ENCODE data around the gene ENTR1. TPM values are rescaled to one million over a fixed set of nuclear protein-coding genes. Genes with fewer than 3 reads are reported as not detected.
"Not testable (repeated sequence)": the region's sequence is repeated elsewhere in the genome, so short reads cannot be mapped to it uniquely, and the experiment has no call there.

The ENTR1 gene
- polyA plus RNA-seq, 3 donors = 3.3 to 60.0 (median 9.6) TPM

GRCh38 chr9:136409557-136410455 lies 608 bp downstream of the ENTR1 start:
- no peaks in the 10 kb centered on the region for H3K27me3 ChIP-seq (ENCODE audit: control insufficient read depth in 2 of 2, insufficient read depth in 2 of 2, low read length in 2 of 2)
- WGBS (ENCODE audit: insufficient coverage) = 5% methylated on average over 67 of the region's 71 CpGs
- no peaks in the 10 kb centered on the region for H3K9me3 ChIP-seq (replicated peaks in 1 of 2; ENCODE audit: control insufficient read depth in 1 of 2, insufficient read depth in 1 of 2, low read length in 2 of 2)
- peak overlapping the region; percentile 94 for H3K9ac ChIP-seq (ENCODE audit: insufficient read depth, low read length, poor library complexity, severe bottlenecking)
- Mint-ChIP-seq H3K4me1 (peaks cover 29% of the 10 kb centered on the region), H3K27me3 (ENCODE audit: low read depth in 3 of 3) (peaks cover 0 to 3% (median 0%) of the 10 kb centered on the region in 3 donors), H3K27ac (peak overlapping the region; percentile 38 to 95 (median 86)), H3K4me3 (peak overlapping the region; percentile 86 to 91), H3K36me3 (peaks cover 48 to 62% of the 10 kb centered on the region in 2 donors), H3K9me3 (peaks cover 0 to 2% (median 0%) of the 10 kb centered on the region in 7 donors)
- peak overlapping the region; percentile 65 to 85 (median 66) for H3K4me3 ChIP-seq (replicated peaks in 1 of 3; ENCODE audit: low read depth in 2 of 3, low read length in 3 of 3)
- peak overlapping the region; percentile 83 for H2AFZ ChIP-seq (ENCODE audit: insufficient read depth, low read depth, low read length, poor library complexity, severe bottlenecking)
- peak in 2 of 3 donors; percentile 3 to 20 for DNase-seq
- peaks cover 3% of the 10 kb centered on the region for H4K20me1 ChIP-seq (ENCODE audit: insufficient read depth, low read length)
- H3K4me1 ChIP-seq (ENCODE audit: control insufficient read depth in 1 of 2, insufficient read depth in 2 of 2, low read length in 2 of 2) = peaks cover 22 to 25% of the 10 kb centered on the region in 2 donors
- H3K4me2 ChIP-seq (replicated peaks; ENCODE audit: extremely low read depth, low read length, poor library complexity, severe bottlenecking) = peak overlapping the region; percentile 91
- intact Hi-C loops (cut with micrococcal nuclease) = loop anchor here in 1 of 2 donors (5.0 kb wide), 1 partner anchor 48 kb away; the partner anchor contains the start of gene DNLZ
- peak overlapping the region in 1 of 2 donors; percentile 77 for H3K27ac ChIP-seq (ENCODE audit: low read depth in 1 of 2, low read length in 2 of 2)
- peaks cover 52 to 60% of the 10 kb centered on the region in 2 donors for H3K36me3 ChIP-seq (replicated peaks in 1 of 2; ENCODE audit: control insufficient read depth in 1 of 2, insufficient read depth in 2 of 2, low read length in 2 of 2)
- peaks cover 42% of the 10 kb centered on the region for H3K79me2 ChIP-seq (ENCODE audit: insufficient read depth, low read length)
- no peak for TF ChIP-seq CTCF (IDR thresholded peaks at IDR 0.05)

- Mint-ChIP-seq H3K9me3 (peaks cover 0 to 2% (median 0%) of the 10 kb centered on the region in 7 donors), H3K27me3 (ENCODE audit: low read depth in 3 of 3) (peaks cover 0 to 3% (median 0%) of the 10 kb centered on the region in 3 donors), H3K4me1 (peaks cover 30% of the 10 kb centered on the region), H3K36me3 (peaks cover 37 to 62% of the 10 kb centered on the region in 2 donors), H3K27ac (peak overlapping the region in 1 of 7 donors; percentile 15), H3K4me3 (no peak overlapping the region)
- Histone ChIP-seq H3K9ac (ENCODE audit: insufficient read depth, low read length, poor library complexity, severe bottlenecking) (no peak overlapping the region), H2AFZ (ENCODE audit: insufficient read depth, low read depth, low read length, poor library complexity, severe bottlenecking) (no peak overlapping the region), H3K4me1 (ENCODE audit: control insufficient read depth in 1 of 2, insufficient read depth in 2 of 2, low read length in 2 of 2) (peaks cover 22 to 25% of the 10 kb centered on the region in 2 donors), H3K27ac (ENCODE audit: low read depth in 1 of 2, low read length in 2 of 2) (no peak overlapping the region), H3K4me3 (replicated peaks in 1 of 3; ENCODE audit: low read depth in 2 of 3, low read length in 3 of 3) (no peak overlapping the region), H3K9me3 (replicated peaks in 1 of 2; ENCODE audit: control insufficient read depth in 1 of 2, insufficient read depth in 1 of 2, low read length in 2 of 2) (no peaks in the 10 kb centered on the region), H3K36me3 (replicated peaks in 1 of 2; ENCODE audit: control insufficient read depth in 1 of 2, insufficient read depth in 2 of 2, low read length in 2 of 2) (peaks cover 45 to 55% of the 10 kb centered on the region in 2 donors), H3K27me3 (ENCODE audit: control insufficient read depth in 2 of 2, insufficient read depth in 2 of 2, low read length in 2 of 2) (no peaks in the 10 kb centered on the region), H4K20me1 (ENCODE audit: insufficient read depth, low read length) (peaks cover 3% of the 10 kb centered on the region), H3K4me2 (replicated peaks; ENCODE audit: extremely low read depth, low read length, poor library complexity, severe bottlenecking) (no peak overlapping the region), H3K79me2 (ENCODE audit: insufficient read depth, low read length) (peaks cover 33% of the 10 kb centered on the region)
- no peak for DNase-seq
- 96% methylated on average over 3 of the region's 7 CpGs for WGBS (ENCODE audit: insufficient coverage)
- no peak for TF ChIP-seq CTCF (IDR thresholded peaks at IDR 0.05)
- intact Hi-C loops (cut with micrococcal nuclease) = no loop called here
These were observed 2.5 kb downstream of the ENTR1 start for GRCh38 chr9:136407911-136408310.

GRCh38 chr9:136407061-136407460 lies 3.4 kb downstream of the ENTR1 start:
- H3K4me3 ChIP-seq (replicated peaks in 1 of 3; ENCODE audit: low read depth in 2 of 3, low read length in 3 of 3); H3K9me3 Mint-ChIP-seq; H3K9ac ChIP-seq (ENCODE audit: insufficient read depth, low read length, poor library complexity, severe bottlenecking); H4K20me1 ChIP-seq (ENCODE audit: insufficient read depth, low read length); DNase-seq; H3K27me3 ChIP-seq (ENCODE audit: control insufficient read depth in 2 of 2, insufficient read depth in 2 of 2, low read length in 2 of 2); H3K4me2 ChIP-seq (replicated peaks; ENCODE audit: extremely low read depth, low read length, poor library complexity, severe bottlenecking); H3K27me3 Mint-ChIP-seq (ENCODE audit: low read depth in 3 of 3); H3K27ac Mint-ChIP-seq; H3K27ac ChIP-seq (ENCODE audit: low read depth in 1 of 2, low read length in 2 of 2); H2AFZ ChIP-seq (ENCODE audit: insufficient read depth, low read depth, low read length, poor library complexity, severe bottlenecking); intact Hi-C loops (cut with micrococcal nuclease); H3K9me3 ChIP-seq (replicated peaks in 1 of 2; ENCODE audit: control insufficient read depth in 1 of 2, insufficient read depth in 1 of 2, low read length in 2 of 2); H3K4me3 Mint-ChIP-seq: not testable (repeated sequence)
- Mint-ChIP-seq H3K4me1 (peaks cover 30% of the 10 kb centered on the region), H3K36me3 (peaks cover 37 to 63% of the 10 kb centered on the region in 2 donors)
- H3K79me2 ChIP-seq (ENCODE audit: insufficient read depth, low read length) = peaks cover 25% of the 10 kb centered on the region
- 100% methylated on average over 11 of the region's 28 CpGs for WGBS (ENCODE audit: insufficient coverage)
- peaks cover 42 to 55% of the 10 kb centered on the region in 2 donors for H3K36me3 ChIP-seq (replicated peaks in 1 of 2; ENCODE audit: control insufficient read depth in 1 of 2, insufficient read depth in 2 of 2, low read length in 2 of 2)
- H3K4me1 ChIP-seq (ENCODE audit: control insufficient read depth in 1 of 2, insufficient read depth in 2 of 2, low read length in 2 of 2) = peaks cover 22 to 25% of the 10 kb centered on the region in 2 donors

Data from CD14-positive monocyte (primary cell).